GM19035 (cell line): ENCODE results near the gene VGLL4.
"Not testable (repeated sequence)": the region's sequence is repeated elsewhere in the genome, so short reads cannot be mapped to it uniquely, and the experiment has no call there.

Experiments
- ATAC-seq: cut with Tn5 transposase; IDR thresholded peaks from one replicate; pipeline ENCODE4 v1.9.1; 2021; ENCODE audit not compliant: unreplicated experiment

The VGLL4 gene

GRCh38 chr3:11536132-11536935 is 107.4 kb downstream of the VGLL4 start:
- no peak for ATAC-seq

DNA sequence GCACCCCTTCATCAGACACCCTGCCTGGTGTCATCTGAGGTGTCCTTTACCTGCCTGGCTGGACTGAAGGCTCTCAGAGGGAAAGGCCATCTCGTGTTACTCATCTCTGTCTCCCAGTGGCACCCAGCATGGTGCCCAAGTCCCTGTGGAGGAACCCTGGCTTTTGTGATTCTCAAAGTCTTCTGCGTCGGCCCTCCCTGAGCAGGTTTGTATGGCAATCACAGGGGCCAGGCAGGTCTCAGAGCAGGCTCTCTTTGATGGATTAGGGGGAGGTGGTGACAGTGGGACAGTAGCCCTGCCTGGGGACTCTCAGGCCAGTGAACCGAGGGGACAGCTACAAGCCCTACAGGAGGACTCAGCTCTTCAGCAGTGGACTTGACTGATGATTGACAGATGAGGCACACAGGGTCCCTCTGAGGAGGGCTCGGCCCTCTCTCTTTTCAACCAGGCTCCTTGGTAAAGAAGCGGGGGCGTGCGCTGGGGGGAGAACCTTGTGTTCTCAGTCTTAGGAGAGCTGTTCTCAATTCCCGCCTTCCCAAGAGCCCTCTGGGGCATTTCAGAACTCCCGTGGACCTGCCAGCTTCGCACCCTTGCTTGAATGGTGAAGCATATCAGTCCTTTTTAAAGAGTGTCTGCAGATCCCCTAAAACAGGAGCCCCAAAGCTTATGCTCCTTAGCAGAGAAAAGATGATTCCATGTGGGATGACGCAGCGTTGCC is 108.3 kb downstream of the VGLL4 start:
- ATAC-seq, result no peak

DNA sequence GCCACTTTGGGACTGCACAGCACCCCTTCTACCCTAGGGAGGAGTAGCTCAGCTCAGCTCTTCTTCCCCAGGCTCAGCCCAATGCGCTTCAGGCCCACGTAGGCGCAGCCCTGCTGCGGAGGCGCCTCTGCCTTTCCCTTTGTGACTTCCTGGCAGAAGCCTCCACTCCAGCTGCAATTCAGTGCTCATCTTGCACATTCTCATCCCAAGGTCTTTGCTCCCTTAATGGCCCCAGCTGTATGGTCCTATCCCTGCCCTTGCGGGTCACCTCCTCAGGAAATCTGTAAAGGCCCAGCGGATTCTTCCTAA is 109.0 kb downstream of the VGLL4 start:
- no peak for ATAC-seq

DNA sequence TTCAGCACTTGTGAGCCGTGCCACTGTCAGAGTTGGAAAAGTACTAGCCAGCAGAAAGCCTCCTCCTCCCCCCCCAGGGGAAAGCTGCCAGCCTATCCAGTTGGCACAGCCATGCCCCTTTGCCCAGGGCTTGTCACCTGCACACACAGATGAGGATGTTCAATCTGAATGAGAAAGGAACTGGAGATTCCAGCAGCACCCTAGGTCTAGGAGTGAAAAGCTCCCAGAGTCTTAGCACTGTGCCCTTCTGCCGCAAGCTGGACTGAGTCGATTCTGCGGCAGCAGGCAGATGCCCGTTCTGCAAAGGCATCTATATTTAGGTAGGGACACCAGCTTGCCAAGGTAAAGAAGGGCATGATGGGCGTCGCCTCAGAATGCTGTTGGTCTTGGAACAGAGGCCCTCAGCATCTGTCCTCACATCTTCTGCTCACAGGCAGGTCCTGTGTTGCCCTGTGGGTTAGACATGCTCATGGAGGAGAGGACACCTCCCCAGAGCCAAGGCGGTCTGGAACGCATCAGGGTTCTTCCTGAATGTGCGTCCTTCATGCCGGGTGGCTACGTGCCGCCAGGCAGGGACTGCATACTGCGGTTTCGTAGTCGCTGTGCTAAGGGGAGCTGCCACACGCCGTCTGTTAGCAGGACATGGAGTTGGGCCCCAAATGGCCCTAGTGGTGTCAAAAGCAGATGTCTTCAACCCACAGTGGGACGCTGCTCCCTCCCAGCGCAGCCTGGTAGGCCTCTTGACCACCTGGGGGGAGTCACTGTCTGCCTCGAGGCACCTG is 109.5 kb downstream of the VGLL4 start:
- no peak for ATAC-seq

DNA sequence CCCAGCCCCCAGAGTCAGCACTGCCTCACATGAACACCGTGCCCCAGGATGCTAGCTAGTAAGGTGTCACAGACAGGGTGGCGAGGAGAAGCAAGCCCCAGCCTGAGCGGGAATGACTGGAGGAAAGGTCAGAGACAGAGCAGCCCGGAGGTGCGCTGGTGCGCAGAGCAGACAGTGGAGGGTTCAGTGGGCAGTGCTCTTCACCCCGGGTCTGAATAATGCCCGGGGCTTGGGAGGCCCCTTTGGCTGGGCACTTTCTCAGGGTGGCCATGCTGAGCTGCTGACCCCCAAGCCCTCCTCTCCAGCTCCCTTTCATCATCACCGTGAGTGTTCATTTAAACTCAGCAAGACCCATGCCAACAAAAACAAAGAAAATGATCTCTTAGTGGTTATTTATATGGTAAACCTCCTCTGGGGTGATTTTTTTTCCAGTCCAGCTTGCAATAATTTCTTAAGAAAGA is 110.8 kb downstream of the VGLL4 start:
- no peak for ATAC-seq

DNA sequence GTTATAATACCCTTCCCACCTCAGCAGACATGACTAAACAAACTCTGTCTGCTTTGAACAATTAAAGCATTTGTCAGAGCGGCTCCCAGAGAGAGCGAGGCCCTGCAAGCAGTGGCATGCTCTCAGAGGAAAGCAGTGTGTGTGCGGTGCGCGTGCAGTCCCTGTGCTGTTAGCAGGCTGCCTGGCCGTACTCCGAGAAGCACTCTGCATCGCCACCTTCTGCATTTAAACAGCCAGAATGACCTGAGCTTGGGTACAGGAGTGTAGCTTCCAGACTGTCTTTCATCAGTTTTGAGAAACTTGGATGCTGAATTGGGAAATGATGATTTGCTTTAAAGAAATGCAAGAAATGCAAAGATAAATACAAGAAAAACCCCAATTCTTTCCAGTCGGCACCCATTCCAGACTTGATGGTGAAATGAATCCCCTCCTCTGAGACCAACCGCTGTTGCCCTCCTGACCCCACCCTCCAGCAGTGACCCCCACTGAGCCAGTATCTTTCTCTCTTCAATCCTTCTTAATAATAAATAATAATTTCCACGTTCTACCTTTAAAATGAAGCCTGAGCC is 113.5 kb downstream of the VGLL4 start:
- ATAC-seq, result no peak

DNA sequence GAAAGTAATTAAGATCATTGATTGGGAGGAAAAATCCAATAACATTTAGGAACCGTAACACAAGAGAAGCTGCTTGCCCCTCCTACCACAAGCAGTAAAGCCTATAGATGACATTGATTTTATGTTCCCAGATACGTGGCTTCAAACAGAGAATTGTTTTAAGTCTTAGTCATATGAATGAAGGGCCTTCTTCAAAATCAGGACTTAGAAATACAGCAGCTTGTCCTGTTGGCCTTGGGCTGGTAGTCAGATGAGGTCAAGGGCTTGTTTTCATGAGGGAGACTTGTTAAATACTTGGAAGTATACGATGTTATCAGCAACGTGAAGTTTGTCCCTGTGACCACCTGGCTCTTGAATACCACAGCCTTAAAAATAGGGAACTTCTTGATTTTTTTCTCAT is 114.4 kb downstream of the VGLL4 start:
- no peak for ATAC-seq

GRCh38 chr3:11526121-11526520 is 117.6 kb downstream of the VGLL4 start:
- not testable (repeated sequence) for ATAC-seq

- ATAC-seq, result no peak
These were observed 120.1 kb downstream of the VGLL4 start for GRCh38 chr3:11523572-11524101.

- no peak for ATAC-seq
These were observed 120.7 kb downstream of the VGLL4 start for GRCh38 chr3:11522953-11523571.

DNA sequence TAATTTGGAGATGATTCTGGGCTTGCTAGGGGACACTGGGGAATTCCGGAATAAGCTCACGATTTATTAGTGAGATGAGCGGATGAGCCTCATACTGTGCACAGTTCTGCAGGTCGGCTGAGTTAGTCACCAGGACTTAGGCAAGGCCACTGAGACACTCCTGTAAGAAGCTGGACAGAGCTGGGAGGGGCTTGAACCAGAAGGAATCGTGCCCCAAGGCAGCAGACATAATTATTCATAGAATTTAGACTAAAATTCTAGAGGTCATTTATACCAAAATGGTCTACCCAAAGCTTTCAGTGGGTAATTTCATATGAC is 121.4 kb downstream of the VGLL4 start:
- no peak for ATAC-seq

DNA sequence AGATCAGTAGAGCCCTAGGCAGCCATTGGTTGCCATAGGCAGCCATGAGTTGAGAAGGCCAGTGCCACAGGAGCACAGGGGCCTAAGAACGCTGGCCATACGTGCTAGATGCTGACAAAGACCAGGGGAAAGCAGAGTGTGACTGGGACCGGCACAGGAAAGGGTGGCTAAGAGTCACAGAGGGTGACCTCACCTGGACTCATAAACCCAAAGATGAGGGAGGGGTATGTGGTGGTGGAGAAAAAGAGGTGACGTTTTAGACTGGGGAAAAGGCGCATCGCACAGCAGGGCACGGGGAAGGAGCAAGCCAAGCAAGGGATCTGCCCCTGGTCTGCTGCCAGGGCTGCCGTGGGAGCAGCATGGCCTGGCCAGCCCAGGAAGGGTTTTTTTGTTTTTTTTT is 122.5 kb downstream of the VGLL4 start:
- no peak for ATAC-seq

DNA sequence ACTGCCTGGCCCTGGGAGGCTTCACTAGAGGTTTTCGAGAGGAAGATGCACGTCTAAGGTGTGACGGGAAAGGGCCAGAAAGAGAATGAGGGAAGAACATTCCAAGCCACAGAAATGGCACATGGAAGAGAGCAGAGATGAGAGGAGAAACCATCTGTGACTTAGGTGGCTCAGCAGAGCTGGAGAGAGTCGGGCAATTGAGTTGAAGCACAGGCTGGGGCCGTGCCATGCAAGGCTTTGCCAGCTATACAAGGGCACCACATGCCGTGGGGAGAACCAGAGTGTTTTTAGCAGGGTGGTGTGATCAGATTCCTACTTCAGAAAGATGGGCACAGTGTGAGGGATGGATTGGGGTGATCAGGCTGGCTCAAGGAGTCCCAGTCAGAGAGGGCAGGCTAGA is 126.1 kb downstream of the VGLL4 start:
- no peak for ATAC-seq

DNA sequence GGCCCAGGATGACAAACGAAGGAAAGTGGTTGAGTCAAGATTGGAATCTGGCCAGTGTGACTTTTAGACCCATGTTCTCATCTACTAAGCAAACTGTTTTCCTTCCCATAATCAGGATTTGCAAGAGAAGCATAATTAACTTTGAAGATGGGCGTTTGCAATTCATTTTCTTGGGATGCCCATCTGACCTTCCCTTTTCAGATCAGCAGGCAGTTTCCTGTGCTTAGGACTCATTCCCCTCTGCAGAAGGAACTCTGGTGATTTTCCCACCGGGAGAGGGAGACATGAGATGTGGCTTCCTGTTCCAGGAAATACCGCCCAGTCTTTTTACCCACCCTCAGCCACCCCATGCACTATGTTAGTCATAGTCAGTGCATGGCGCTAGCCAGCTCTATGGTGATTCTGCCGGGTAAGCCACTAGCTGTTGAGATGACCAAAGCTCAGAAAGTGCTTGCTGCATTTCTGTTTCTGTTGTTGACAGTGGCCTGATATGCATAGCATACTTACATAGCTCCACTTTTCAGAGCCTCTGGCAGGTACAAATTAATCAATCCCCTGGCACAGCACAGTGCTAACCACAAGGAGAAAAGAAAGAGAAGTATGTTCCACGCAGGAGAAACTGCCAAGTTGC is 129.4 kb downstream of the VGLL4 start:
- no peak for ATAC-seq

GRCh38 chr3:11513817-11514135 is 129.9 kb downstream of the VGLL4 start:
- ATAC-seq, result no peak

DNA sequence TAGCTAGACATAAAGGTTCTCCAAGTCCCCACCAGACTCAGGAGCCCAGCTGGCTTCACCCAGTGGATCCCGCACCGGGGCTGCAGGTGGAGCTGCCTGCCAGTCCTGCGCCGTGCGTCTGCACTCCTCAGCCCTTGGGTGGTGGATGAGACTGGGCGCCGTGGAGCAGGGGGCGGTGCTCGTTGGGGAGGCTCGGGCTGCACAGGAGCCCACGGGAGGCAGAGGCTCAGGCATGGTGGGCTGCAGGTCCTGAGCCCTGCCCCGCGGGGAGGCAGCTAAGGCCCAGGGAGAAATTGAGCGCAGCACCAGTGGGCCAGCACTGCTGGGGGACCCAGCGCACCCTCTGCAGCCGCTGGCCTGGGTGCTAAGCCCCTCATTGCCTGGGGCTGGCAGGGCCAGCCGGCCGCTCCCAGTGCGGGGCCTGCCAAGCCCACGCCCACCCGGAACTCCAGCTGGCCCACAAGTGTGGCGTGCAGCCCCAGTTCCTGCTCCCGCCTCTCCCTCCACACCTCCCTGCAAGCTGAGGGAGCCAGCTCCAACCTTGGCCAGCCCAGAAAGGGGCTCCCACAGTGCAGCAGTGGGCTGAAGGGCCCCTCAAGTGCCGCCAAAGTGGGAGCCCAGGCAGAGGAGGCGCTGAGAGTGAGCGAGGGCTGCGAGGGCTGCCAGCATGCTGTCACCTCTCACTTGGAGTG is 130.4 kb downstream of the VGLL4 start:
- not testable (repeated sequence) for ATAC-seq

- ATAC-seq, result not testable (repeated sequence)
These were observed 132.1 kb downstream of the VGLL4 start for GRCh38 chr3:11511606-11512005.

DNA sequence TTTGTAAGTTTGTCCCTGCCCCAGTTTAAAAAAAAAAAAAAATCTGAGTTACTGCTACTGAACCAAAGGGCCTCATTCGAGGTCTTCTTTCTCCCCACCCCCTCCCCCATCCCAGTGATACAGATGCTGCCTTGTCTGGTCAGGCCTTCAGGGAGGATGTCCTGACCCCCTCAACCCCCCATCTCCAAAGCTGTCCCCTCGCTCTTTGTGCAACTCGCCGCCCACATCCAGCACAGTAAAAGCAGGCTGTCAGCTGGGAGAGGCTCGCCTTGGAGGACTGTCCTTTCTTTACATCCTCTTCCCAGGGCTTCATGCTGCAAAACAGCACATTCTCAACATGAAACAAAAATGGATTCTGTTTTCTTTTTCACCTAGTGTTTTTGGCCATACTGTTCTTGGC is 133.4 kb downstream of the VGLL4 start:
- no peak for ATAC-seq

GRCh38 chr3:11510001-11510340 is 133.7 kb downstream of the VGLL4 start:
- ATAC-seq, result no peak
